HEK293 (cell line): ENCODE results near the gene ZRANB1.

ENCODE experiments used
- CTCF ChIP-seq: fragments of 450-650 bp; formaldehyde crosslinking; IDR thresholded peaks from 2 replicates; pipeline ENCODE4 v1.5.1; 2016; ENCODE audit warnings: missing biosample characterization, missing genetic modification characterization
- PRDM6 ChIP-seq: fragments of 450-650 bp; formaldehyde crosslinking; IDR thresholded peaks from 2 replicates; pipeline ENCODE4 v1.5.1; 2017; ENCODE audit warnings: missing biosample characterization, missing genetic modification characterization
- ZBTB17 ChIP-seq: fragments of 450-650 bp; formaldehyde crosslinking; IDR thresholded peaks from 2 replicates; pipeline ENCODE4 v1.5.1; 2016; ENCODE audit warnings: missing biosample characterization, missing genetic modification characterization
- ZNF366 ChIP-seq: fragments of 450-650 bp; formaldehyde crosslinking; conservative IDR thresholded peaks from 2 replicates; pipeline ENCODE4 v1.5.1; 2016; ENCODE audit warnings: missing biosample characterization, missing genetic modification characterization
- ZNF670 ChIP-seq: fragments of 450-650 bp; formaldehyde crosslinking; IDR thresholded peaks from 2 replicates; pipeline ENCODE4 v1.5.1; 2016; ENCODE audit warnings: missing biosample characterization, missing genetic modification characterization, low read depth

DNA sequence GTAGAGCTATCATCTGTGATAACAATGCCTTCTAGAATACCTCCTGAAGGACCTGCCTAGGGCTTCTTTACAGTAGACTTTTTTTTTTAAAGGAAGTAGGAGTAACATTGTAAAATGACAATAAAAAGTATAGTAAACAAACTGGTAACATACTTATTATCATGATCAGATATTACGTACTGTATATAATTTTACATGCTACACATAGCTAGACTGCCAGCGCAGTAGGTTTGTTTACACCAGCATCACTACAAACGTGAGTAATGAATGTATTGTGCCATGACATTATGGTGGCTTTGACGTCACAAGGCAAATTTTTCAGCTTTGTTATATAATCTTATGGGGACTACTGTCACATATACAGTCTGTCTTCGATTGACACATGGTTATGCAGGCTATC lies 15.4 kb upstream of the ZRANB1 start:
- no peak for TF ChIP-seq CTCF (tag by site-specific recombination)
- TF ChIP-seq ZNF670 (tag by site-specific recombination) = no peak
- TF ChIP-seq ZNF366 = no peak
- no peak for TF ChIP-seq ZBTB17 (tag by site-specific recombination)
- no peak for TF ChIP-seq PRDM6 (tag by site-specific recombination)
